RCC 7860 (cell line): Measurements from ENCODE around the gene KCNQ1OT1.

Experiments
- DNase-seq: peaks from one replicate; pipeline ENCODE4 v3.0.0-alpha.2; 2015; ENCODE audit warnings: low spot score
- FAIRE-seq: peaks from 2 replicates; lab custom pipeline; 2012; peaks lifted over from hg19 to GRCh38; lab: Jason Lieb, UNC

KCNQ1OT1 gene

DNA sequence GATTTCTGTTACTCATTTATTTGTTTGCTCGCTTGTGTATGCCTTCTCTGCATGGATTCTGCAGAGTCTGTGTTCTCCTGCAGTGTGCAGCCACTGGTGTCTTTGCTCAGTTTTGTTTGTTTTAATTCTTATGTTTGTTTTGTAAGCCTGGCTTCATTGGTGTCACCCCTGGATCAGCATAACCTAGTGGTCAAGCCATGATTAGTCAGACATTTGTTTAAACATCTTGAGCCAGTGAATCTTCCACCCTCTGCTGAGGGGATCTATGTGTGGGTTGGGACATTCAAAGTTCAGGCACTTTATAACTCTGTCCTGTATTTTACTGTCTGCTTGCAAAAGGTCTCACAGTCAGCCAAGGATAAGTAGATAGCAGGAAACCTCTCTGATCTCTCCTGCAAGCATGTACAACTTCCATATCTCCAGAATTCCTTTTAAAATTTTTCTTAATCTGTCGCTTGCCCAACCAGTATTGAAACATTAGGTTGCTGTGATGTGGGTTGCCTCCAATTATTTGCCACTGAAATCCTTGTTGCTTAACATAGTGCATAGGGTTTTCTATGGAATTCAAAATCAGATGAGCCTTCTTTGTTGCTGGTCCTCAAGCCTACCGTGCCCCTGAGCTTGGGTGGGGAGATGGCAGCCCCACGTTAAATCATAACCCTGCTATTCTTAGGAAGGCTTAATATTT is 86.8 kb downstream of the KCNQ1OT1 start:
- DNase-seq (no peak), FAIRE-seq (no peak)

- DNase-seq = no peak
- FAIRE-seq = no peak
Measured at GRCh38 chr11:2609345-2609744, 90.4 kb downstream of the KCNQ1OT1 start.

DNA sequence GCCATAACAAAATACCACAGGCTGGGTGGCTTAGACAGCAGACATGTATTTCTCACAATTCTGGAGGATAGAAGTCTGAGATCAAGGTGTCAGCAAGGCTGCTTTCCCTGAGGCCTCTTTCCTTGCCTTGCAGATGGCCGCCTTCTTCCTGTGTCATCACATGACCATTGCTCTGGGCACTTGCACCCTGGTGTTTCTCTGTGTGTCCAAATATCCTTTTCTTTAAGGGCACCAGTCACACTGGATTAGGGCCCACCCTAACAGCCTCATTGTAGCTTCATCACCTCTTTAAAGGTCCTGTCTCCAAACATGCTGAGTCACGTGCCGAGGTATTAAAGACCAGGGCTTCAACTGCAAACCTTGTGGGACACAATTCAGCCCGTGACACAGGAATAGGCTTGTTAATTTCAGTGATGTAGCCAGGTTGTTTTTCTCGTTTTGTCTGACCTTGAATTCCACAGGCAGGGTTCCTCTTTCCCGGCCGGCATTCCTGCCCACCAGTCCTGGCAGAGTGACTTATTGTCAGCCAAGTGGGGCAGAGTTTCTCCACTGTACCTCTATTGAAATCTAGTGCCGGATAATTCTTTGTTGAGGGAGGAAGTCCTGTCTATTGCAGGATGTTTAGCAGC is 100.1 kb downstream of the KCNQ1OT1 start:
- no peak for FAIRE-seq
- DNase-seq = no peak

- FAIRE-seq = no peak
- no peak for DNase-seq
Measured at GRCh38 chr11:2595204-2595603, 104.6 kb downstream of the KCNQ1OT1 start.

DNA sequence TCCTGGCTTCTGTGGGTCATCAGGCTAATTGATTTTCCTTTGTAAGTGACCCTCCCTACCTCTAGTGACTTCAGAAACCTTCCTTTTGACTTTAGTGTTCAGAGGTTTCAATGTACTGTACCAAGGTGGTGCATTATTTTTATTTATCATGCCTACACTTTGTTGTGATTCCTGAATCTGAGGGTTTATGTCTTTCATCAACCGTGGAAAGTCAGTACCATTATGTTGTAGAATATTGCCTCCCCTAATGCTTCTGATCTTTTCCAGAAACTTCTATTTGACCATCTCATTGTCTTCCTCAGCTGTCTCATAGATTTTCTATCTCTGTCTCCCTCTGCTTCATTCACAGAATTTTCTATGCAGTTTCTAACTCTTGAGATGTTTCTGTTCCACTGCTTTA is 105.5 kb downstream of the KCNQ1OT1 start:
- FAIRE-seq (no peak), DNase-seq (no peak)

DNA sequence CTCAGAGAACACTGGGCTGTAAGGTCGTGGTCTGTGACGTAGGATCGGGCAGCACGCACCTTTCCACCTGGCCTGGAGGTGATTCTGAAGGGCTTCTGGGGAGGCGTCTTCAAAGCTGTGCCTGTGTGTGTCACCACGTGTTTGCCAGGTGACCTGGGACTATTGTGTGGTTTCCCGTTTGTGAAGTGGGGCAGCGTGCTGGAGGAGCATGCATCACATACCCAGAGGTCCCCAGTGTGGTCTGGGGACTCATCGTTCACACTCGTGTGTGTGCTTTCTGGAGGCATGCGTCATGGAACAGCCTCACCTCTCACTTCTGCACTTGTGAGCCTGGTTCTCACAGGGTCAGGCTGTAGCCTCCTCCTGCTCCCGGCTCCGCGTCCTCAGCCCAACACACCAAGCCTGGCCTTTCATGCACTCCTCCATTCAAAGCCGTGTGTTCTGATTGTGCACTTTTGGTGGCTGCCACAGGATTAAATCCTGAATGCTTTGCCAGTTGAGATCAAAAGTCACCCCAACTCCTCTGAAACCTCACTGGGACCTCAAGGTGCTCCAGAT is 106.3 kb downstream of the KCNQ1OT1 start:
- FAIRE-seq = no peak
- DNase-seq = no peak

- DNase-seq (no peak), FAIRE-seq (no peak)
Measured at GRCh38 chr11:2592559-2593392, 107.0 kb downstream of the KCNQ1OT1 start.

DNA sequence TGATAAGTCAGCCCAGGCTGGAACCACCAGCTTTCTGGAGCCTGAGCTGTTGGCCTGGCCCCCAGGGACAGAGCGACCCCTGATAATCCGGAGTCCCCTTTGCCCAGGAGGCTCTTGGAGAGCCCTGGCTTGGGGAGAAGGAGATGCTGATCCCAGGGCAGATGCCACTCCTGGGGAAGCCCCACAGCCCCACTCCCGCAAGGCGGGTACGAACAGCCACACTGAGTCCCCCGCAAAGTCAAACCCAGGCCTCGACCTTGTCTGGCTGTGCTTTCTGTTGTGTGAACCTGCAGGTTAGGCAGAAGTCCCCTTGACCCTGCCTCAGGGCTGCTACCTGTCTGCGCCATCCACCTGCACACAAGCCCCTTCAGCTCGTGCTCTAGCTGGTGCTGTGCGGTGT is 108.0 kb downstream of the KCNQ1OT1 start:
- DNase-seq (no peak), FAIRE-seq (no peak)

GRCh38 chr11:2590965-2591754 is 108.6 kb downstream of the KCNQ1OT1 start:
- DNase-seq (no peak), FAIRE-seq (no peak)

GRCh38 chr11:2590131-2590964 is 109.4 kb downstream of the KCNQ1OT1 start:
- FAIRE-seq (no peak), DNase-seq (no peak)

GRCh38 chr11:2589538-2589934 is 110.3 kb downstream of the KCNQ1OT1 start:
- FAIRE-seq = no peak
- no peak for DNase-seq

GRCh38 chr11:2588809-2589537 is 110.8 kb downstream of the KCNQ1OT1 start:
- DNase-seq (no peak), FAIRE-seq (no peak)

GRCh38 chr11:2587976-2588748 is 111.6 kb downstream of the KCNQ1OT1 start:
- FAIRE-seq (no peak), DNase-seq (no peak)

DNA sequence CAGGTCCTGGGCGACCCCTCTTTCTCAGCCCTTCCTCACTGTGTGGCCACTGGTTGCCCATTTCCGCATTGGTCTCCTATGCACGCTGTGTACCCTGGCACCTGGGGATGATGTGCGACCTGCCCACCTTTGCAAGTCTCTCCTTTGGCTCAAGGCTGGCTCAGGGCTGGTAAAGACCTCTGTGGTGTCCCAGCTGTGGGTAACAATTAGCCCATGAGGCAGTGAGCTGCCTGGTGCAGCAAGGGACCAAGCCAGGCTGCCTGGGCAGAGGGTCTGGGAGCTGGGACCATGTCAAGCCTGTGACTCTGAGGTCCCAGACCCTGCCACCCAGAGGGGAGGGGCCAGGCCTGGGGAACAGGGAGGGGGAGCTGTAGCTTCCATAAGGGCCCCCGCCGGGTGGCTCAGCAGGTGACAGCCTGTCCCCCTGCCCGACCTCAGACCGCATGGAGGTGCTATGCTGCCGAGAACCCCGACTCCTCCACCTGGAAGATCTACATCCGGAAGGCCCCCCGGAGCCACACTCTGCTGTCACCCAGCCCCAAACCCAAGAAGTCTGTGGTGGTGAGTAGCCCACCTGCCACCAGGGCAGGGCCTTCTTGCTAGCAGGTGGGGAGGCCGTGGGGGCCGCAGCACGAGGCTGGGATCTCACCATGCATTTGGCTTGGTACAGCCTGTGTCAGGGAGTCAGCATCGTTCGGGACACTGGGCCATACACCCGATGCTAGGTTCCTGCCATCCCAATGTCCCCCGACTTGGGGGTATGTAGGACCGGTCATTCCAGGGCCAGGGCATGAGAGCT is 112.5 kb downstream of the KCNQ1OT1 start:
- FAIRE-seq = no peak
- DNase-seq = no peak

DNA sequence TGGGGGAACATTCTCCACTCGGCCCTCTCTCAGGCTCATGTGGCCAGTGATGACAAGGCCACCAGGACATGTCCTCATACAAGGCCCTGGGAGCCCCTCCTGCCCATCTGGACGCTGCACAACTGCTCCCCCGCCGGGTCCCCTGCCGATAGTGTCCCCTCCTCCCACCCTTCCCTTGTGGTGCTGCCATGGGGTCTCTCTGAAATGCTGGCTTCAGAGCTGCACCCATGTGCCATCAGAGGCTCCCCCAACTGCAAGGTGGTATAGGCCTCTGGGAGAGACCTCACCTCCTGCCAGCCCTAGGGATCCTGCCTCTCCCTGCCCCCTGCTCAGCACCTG is 113.0 kb downstream of the KCNQ1OT1 start:
- no peak for FAIRE-seq
- DNase-seq = no peak

DNA sequence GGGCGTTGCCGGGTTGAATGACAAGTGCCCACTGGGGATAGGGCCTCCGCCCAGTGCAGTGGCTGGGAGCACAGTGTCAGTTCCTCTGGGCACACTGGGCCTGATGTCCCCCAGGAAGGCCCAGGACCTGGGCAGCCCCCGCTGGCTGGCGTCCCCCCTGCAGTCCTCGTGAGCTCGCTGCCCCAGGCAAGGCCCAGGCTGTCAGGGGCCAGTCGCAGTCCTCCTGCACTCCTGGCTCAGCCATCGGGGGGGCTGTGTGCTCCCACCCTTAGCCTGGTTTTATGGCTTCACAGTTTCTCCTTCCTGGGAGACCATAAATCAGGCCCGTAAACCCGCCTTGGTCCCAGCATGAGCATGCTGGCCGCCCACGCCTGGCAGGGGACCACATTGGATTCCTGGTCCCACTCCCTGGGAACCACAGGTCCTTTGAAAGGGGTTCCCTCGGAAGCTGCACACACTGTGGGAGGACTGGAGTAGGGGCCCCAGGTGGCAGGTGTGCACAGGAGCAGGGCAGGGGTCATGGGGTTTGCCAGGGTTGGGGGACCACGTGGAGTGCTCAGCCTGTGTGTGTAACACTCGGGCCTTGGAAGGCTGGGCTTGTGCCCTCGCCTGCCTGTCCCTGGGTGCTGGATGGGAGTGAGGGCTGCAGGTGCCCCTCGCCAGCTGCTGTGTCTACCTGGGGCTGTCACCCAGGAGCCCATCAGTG is 113.6 kb downstream of the KCNQ1OT1 start:
- FAIRE-seq (no peak), DNase-seq (no peak)

GRCh38 chr11:2585566-2586086 is 114.2 kb downstream of the KCNQ1OT1 start:
- no peak for FAIRE-seq
- DNase-seq = no peak
